Measurements from ENCODE around the gene LRRC72.

- TF ChIP-seq CTCF (IDR thresholded peaks at IDR 0.05) (no peak), POLR2A (IDR thresholded peaks at IDR 0.05) (no peak)
Observed at GRCh38 chr7:16502303-16502702, 24.3 kb upstream of the LRRC72 start.
